Fibroblast of mammary gland (primary cell): ENCODE measurements around the gene MGMT.

Source experiments
- DNase-seq: peaks from one replicate; pipeline ENCODE4 v3.0.0-alpha.2; 2010; ENCODE audit warnings: low read depth
- H3K4me3 ChIP-seq: 2 replicates; pipeline ENCODE4 v1.5.1; 2011; ENCODE audit warnings: low read depth, mild to moderate bottlenecking, low read length, moderate library complexity; ENCODE audit not compliant: control insufficient read depth
- TF ChIP-seq, protein P1 (sequence below): conservative IDR thresholded peaks from 2 replicates; pipeline ENCODE4 v1.5.1; 2011; ENCODE audit warnings: low read depth, low read length, inconsistent platforms; ENCODE audit not compliant: control insufficient read depth, insufficient read depth

The MGMT gene

GRCh38 chr10:129807211-129807610 lies 340.2 kb downstream of the MGMT start:
- no peak overlapping the region for H3K4me3 ChIP-seq
- no peak for DNase-seq
- TF ChIP-seq, protein P1, sequence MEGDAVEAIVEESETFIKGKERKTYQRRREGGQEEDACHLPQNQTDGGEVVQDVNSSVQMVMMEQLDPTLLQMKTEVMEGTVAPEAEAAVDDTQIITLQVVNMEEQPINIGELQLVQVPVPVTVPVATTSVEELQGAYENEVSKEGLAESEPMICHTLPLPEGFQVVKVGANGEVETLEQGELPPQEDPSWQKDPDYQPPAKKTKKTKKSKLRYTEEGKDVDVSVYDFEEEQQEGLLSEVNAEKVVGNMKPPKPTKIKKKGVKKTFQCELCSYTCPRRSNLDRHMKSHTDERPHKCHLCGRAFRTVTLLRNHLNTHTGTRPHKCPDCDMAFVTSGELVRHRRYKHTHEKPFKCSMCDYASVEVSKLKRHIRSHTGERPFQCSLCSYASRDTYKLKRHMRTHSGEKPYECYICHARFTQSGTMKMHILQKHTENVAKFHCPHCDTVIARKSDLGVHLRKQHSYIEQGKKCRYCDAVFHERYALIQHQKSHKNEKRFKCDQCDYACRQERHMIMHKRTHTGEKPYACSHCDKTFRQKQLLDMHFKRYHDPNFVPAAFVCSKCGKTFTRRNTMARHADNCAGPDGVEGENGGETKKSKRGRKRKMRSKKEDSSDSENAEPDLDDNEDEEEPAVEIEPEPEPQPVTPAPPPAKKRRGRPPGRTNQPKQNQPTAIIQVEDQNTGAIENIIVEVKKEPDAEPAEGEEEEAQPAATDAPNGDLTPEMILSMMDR = no peak

DNA sequence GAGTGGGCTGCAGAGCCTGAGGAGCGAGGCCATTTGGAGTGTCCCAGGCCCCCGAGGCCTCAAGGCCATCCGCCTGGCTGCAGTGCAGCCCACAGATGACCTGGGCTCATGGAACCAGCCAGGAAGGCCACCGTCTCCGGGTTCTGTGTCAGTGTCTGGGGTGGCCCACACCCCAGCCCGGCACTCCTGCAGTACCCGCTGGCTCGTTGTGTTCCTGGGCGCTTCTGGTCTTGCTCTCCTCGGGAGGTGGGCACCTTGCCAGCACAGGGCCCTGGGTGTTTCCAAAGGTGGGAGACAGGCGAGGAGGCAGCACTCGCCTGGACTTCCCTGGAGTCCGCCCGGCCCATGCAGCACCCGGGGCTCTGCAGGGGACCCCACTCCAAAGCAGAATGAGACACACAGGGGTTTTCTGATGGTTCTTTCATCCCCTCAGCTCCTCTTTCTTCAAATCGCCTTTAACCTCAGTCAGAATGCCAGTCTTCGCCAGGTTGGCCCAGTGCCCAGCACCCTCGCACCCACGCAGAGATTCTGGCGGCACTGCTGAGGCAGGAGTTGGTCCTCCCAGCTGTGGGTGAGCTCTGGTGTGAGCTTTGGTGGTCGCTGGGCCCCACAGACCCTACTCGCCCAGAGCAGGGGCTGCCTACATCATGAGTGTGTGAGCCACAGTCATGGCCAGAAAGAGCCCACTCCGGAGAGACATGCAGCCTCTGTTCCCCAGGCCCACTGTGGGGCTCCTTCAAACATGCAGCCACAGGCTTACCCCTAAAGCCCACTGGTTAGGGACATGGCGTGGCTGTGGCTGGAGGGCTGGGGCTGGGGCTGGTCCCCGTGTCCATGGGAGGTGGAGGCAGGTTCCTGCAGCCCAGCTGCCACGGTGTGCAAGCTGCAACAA lies 341.3 kb downstream of the MGMT start:
- no peak overlapping the region for H3K4me3 ChIP-seq
- no peak for DNase-seq
- TF ChIP-seq, protein P1 = no peak

DNA sequence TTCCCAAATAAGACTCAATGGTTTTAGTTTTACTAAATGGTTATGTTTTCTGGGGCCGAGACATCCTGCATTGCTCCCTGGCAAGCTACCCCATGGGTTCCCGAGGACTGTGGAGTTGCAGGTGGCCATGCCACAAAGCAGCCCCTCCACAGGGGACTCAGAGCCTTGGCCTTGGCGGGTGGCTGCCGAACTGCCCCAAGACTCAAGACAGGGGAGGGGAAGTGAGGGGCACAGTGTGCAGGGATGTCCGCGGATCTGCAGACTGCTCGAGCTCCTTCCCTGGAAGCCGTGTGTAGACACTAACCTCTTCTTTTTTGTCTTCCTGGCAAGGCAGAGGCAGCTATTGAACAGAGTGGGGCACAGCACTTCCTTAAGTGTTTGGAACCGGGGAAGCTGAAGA lies 342.4 kb downstream of the MGMT start:
- TF ChIP-seq, protein P1 = no peak
- no peak for DNase-seq
- H3K4me3 ChIP-seq = no peak overlapping the region

- H3K4me3 ChIP-seq = no peak overlapping the region
- TF ChIP-seq, protein P1 = no peak
- DNase-seq = no peak
Observed at GRCh38 chr10:129809841-129810240, 342.8 kb downstream of the MGMT start.

DNA sequence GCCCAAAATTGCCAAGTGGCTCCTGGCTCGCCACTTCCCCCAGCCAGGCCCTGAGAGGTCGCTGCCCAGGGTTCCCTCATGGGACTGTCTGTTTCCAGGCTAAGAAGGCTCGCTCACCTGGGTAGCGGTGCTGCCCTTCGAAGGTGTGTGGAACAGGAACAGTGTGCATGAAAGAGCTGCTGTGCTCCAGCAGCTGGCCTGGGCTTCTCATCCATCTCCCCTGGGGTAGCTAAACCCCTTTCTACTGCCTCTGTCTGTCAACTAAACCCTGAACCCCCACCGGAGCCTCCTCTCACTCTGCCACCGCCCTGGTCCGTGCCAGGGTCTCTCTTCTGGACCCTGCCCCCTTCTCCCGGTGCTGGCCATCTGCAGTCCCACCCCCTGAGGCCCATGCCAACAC lies 344.2 kb downstream of the MGMT start:
- no peak for DNase-seq
- H3K4me3 ChIP-seq = no peak overlapping the region
- TF ChIP-seq, protein P1 = no peak

- TF ChIP-seq, protein P1 = no peak
- no peak for DNase-seq
- no peak overlapping the region for H3K4me3 ChIP-seq
Observed at GRCh38 chr10:129812398-129812797, 345.4 kb downstream of the MGMT start.
